Measurements from ENCODE around the gene RASGEF1B.

DNA sequence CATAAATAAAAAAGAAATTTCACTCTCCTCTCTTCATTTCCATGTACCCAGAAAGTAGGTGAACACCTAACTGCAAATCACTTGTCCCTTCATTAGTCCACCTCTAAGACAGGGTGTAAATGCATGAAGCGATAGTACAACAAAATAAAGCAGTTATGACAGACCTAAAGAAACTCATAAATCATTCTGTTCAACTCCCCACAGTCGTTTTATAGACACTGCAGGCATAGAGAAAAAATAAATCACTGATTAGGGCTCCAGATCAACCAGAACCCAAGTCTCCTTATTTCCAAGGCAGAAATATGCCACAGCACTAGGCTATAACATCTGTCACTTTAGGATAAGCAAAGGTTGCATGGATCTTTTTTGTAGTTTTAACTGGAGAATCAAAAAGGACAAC is 3.0 kb downstream of the RASGEF1B start:
- TF ChIP-seq, protein P1, sequence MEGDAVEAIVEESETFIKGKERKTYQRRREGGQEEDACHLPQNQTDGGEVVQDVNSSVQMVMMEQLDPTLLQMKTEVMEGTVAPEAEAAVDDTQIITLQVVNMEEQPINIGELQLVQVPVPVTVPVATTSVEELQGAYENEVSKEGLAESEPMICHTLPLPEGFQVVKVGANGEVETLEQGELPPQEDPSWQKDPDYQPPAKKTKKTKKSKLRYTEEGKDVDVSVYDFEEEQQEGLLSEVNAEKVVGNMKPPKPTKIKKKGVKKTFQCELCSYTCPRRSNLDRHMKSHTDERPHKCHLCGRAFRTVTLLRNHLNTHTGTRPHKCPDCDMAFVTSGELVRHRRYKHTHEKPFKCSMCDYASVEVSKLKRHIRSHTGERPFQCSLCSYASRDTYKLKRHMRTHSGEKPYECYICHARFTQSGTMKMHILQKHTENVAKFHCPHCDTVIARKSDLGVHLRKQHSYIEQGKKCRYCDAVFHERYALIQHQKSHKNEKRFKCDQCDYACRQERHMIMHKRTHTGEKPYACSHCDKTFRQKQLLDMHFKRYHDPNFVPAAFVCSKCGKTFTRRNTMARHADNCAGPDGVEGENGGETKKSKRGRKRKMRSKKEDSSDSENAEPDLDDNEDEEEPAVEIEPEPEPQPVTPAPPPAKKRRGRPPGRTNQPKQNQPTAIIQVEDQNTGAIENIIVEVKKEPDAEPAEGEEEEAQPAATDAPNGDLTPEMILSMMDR (IDR thresholded peaks at IDR 0.05), result no peak
- TF ChIP-seq POLR2A (IDR thresholded peaks at IDR 0.05), result no peak

Measured in esophagus squamous epithelium (tissue), 4 donors.